K562 (cell line): ENCODE measurements around the gene OOSP1. TPM values are rescaled to one million over a fixed set of nuclear protein-coding genes. Genes with fewer than 3 reads are reported as not detected.

ENCODE experiments used
- ADNP ChIP-seq: fragments of 200-800 bp; sonication (Bioruptor generic); IDR thresholded peaks from 2 replicates; pipeline ENCODE4 v1.6.1; 2016; ENCODE audit warnings: missing genetic modification characterization, missing compliant biosample characterization
- CBFB ChIP-seq: sonication (generic); formaldehyde crosslinking; IDR thresholded peaks from 2 replicates; pipeline ENCODE4 v1.4.0; 2020; ENCODE audit warnings: mild to moderate bottlenecking, missing genetic modification reagents
- CEBPG ChIP-seq, 3 experiments: fragments of 200-800 bp in 1 of 3; sonication (Bioruptor generic) in 1 of 3; sonication (generic) in 1 of 3; formaldehyde crosslinking in 1 of 3; IDR thresholded peaks in 2 of 3; conservative IDR thresholded peaks in 1 of 3; 2 replicates each; pipeline versions ENCODE4 v1.6.1 to v1.8.0; 2016 to 2022; ENCODE audit warnings: missing compliant biosample characterization in 2 of 3, missing genetic modification characterization in 2 of 3, mild to moderate bottlenecking in 1 of 3, missing genetic modification reagents in 1 of 3
- HDAC8 ChIP-seq: fragments of 450-650 bp; IDR thresholded peaks from 2 replicates; pipeline ENCODE4 v1.6.1; 2016; ENCODE audit warnings: mild to moderate bottlenecking, missing genetic modification characterization, moderate library complexity, missing compliant biosample characterization
- ILF3 ChIP-seq: fragments of 450-650 bp; IDR thresholded peaks from 2 replicates; pipeline ENCODE4 v1.6.1; 2018; ENCODE audit warnings: antibody characterized with exemption, mild to moderate bottlenecking, moderate library complexity, borderline replicate concordance
- NCOA2 ChIP-seq, 2 experiments: fragments of 450-650 bp; IDR thresholded peaks; 2 replicates each; pipeline ENCODE4 v1.6.1; 2018; ENCODE audit warnings: mild to moderate bottlenecking in 2 of 2, moderate library complexity in 1 of 2; ENCODE audit not compliant: partially characterized antibody in 2 of 2
- NFATC3 ChIP-seq: fragments of 450-650 bp; IDR thresholded peaks from 2 replicates; pipeline ENCODE4 v1.6.1; 2017; ENCODE audit warnings: mild to moderate bottlenecking
- RCOR1 ChIP-seq, 2 experiments: IDR thresholded peaks; 2 replicates each; pipeline ENCODE4 v1.6.1; 2012; ENCODE audit warnings: low read depth in 2 of 2, low read length in 2 of 2, borderline replicate concordance in 1 of 2, improper control_type of control experiment in 1 of 2
- RREB1 ChIP-seq: fragments of 250-450 bp; sonication (Bioruptor Pico); IDR thresholded peaks from 2 replicates; pipeline ENCODE4 v1.4.0; 2020
- SRSF1 ChIP-seq: fragments of 200-400 bp; formaldehyde crosslinking; IDR thresholded peaks from 2 replicates; pipeline ENCODE4 v1.6.1; 2017; ENCODE audit warnings: mild to moderate bottlenecking, low read depth, low read length, moderate library complexity
- THRAP3 ChIP-seq: fragments of 450-650 bp; IDR thresholded peaks from 2 replicates; pipeline ENCODE4 v1.6.1; 2016; ENCODE audit warnings: mild to moderate bottlenecking, inconsistent platforms, borderline replicate concordance
- ZFP1 ChIP-seq: fragments of 450-650 bp; formaldehyde crosslinking; IDR thresholded peaks from 2 replicates; pipeline ENCODE4 v1.4.0; 2020; ENCODE audit warnings: mild to moderate bottlenecking, mixed read lengths
- ZNF253 ChIP-seq: fragments of 250-450 bp; sonication (Bioruptor Pico); conservative IDR thresholded peaks from 2 replicates; pipeline ENCODE4 v1.6.1; 2021; ENCODE audit warnings: mild to moderate bottlenecking
- ZNF384 ChIP-seq: IDR thresholded peaks from 2 replicates; pipeline ENCODE4 v1.6.1; 2012; ENCODE audit warnings: low read depth, low read length, improper control_type of control experiment
- ZNF589 ChIP-seq: fragments of 200-800 bp; sonication (Bioruptor generic); IDR thresholded peaks from 2 replicates; pipeline ENCODE4 v1.6.1; 2016; ENCODE audit warnings: low read depth, missing genetic modification characterization, missing compliant biosample characterization
- polyA plus RNA-seq, 8 experiments: library from polyadenylated mRNA; depleted of rRNA in 4 of 8; stranded (reverse) in 5 of 8; unstranded in 3 of 8; fragments of >200 nt; fragmentation: Nextera tagmentation in 2 of 8; fragmentation: Illumina TruSeq in 1 of 8; extraction: Ambion mirVana in 2 of 8; extraction: Trizol in 1 of 8; gene quantifications; 2 replicates each; pipeline versions ENCODE4 v1.2.1 to v1.2.3, GENCODE V29; 2011 to 2014; ENCODE audit warnings: inconsistent platforms in 1 of 8, missing spikeins in 1 of 8
- total RNA-seq, 7 experiments: library from RNA; depleted of rRNA in 6 of 7; stranded (reverse); fragments of >200 nt in 6 of 7; fragmentation: Illumina TruSeq in 2 of 7; extraction: Trizol in 2 of 7; gene quantifications; 2 replicates each; pipeline versions ENCODE4 v1.2.1 to v1.2.3, GENCODE V29; 2011 to 2021; ENCODE audit warnings: low replicate concordance in 1 of 7
- TF ChIP-seq, protein P1 (sequence below), 2 experiments: fragments of 200-800 bp in 1 of 2; sonication (Bioruptor generic) in 1 of 2; sonication (generic) in 1 of 2; formaldehyde crosslinking in 1 of 2; IDR thresholded peaks in 1 of 2; conservative IDR thresholded peaks in 1 of 2; 2 replicates each; pipeline versions ENCODE4 v1.5.0 to v1.6.1; 2016 to 2020; ENCODE audit warnings: missing compliant biosample characterization in 1 of 2, missing genetic modification characterization in 1 of 2, missing genetic modification reagents in 1 of 2
- TF ChIP-seq, protein P2 (sequence below): fragments of 250-450 bp; sonication (Bioruptor Pico); IDR thresholded peaks from 2 replicates; pipeline ENCODE4 v1.4.0; 2020; ENCODE audit warnings: mild to moderate bottlenecking, moderate library complexity

OOSP1 gene
- total and polyA plus RNA-seq, 9 of the 15 experiments (the other 6 are each of a cell fraction or from before 2014, with no cell fraction given): 0.14 to 3.0 (median 0.61) TPM

- TF ChIP-seq RREB1: 0 out of 2 replicates have a peak, but pooled peaks have one; percentile 48
- TF ChIP-seq THRAP3: no peak
- TF ChIP-seq RCOR1 (IDR thresholded peaks at IDR 0.05; ENCODE audit: borderline replicate concordance in 1 of 2, low read depth in 2 of 2, low read length in 2 of 2): no peak
- TF ChIP-seq NFATC3: no peak
- TF ChIP-seq, protein P1, sequence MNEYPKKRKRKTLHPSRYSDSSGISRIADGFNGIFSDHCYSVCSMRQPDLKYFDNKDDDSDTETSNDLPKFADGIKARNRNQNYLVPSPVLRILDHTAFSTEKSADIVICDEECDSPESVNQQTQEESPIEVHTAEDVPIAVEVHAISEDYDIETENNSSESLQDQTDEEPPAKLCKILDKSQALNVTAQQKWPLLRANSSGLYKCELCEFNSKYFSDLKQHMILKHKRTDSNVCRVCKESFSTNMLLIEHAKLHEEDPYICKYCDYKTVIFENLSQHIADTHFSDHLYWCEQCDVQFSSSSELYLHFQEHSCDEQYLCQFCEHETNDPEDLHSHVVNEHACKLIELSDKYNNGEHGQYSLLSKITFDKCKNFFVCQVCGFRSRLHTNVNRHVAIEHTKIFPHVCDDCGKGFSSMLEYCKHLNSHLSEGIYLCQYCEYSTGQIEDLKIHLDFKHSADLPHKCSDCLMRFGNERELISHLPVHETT (CRISPR knock-in tag; conservative IDR thresholded peaks at IDR 0.05 in 1 of 2, IDR thresholded peaks at IDR 0.05 in 1 of 2): no peak
- TF ChIP-seq NCOA2 (IDR thresholded peaks at IDR 0.05; ENCODE audit: partially characterized antibody in 2 of 2): no peak
- TF ChIP-seq ZNF384: no peak
- 0 out of 2 replicates have a peak, but pooled peaks have one; percentile 41 for TF ChIP-seq HDAC8 (tag)
- no peak for TF ChIP-seq ZNF253 (CRISPR knock-in tag)
- no peak for TF ChIP-seq SRSF1
- TF ChIP-seq ZNF589 (CRISPR knock-in tag): peak; percentile 25; the same call in 1 of the 2 replicates
- TF ChIP-seq ADNP (tag): no peak
- TF ChIP-seq CEBPG (CRISPR knock-in tag; IDR thresholded peaks at IDR 0.05): no peak
- peak in 1 of 2 experiments; percentile 5; a peak in 1 of 4 replicates for TF ChIP-seq CEBPG (tag; conservative IDR thresholded peaks at IDR 0.05 in 1 of 2, IDR thresholded peaks at IDR 0.05 in 1 of 2)
- TF ChIP-seq, protein P2, sequence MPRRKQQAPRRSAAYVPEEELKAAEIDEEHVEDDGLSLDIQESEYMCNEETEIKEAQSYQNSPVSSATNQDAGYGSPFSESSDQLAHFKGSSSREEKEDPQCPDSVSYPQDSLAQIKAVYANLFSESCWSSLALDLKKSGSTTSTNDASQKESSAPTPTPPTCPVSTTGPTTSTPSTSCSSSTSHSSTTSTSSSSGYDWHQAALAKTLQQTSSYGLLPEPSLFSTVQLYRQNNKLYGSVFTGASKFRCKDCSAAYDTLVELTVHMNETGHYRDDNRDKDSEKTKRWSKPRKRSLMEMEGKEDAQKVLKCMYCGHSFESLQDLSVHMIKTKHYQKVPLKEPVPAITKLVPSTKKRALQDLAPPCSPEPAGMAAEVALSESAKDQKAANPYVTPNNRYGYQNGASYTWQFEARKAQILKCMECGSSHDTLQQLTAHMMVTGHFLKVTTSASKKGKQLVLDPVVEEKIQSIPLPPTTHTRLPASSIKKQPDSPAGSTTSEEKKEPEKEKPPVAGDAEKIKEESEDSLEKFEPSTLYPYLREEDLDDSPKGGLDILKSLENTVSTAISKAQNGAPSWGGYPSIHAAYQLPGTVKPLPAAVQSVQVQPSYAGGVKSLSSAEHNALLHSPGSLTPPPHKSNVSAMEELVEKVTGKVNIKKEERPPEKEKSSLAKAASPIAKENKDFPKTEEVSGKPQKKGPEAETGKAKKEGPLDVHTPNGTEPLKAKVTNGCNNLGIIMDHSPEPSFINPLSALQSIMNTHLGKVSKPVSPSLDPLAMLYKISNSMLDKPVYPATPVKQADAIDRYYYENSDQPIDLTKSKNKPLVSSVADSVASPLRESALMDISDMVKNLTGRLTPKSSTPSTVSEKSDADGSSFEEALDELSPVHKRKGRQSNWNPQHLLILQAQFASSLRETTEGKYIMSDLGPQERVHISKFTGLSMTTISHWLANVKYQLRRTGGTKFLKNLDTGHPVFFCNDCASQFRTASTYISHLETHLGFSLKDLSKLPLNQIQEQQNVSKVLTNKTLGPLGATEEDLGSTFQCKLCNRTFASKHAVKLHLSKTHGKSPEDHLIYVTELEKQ (CRISPR knock-in tag): peak; percentile 44; the same call in 1 of the 2 replicates
- TF ChIP-seq ZFP1 (CRISPR knock-in tag): no peak
- no peak for TF ChIP-seq ILF3
- no peak for TF ChIP-seq CBFB (CRISPR knock-in tag)
Measured at GRCh38 chr11:59968395-59968783, 30.2 kb downstream of the OOSP1 start (continued).
